Activated CD8-positive, alpha-beta memory T cell treated with anti-CD3 and anti-CD28 coated beads, Interleukin-2, amount 50 U/mL, for 24 hours (primary cell): ENCODE data around the gene NDUFV3.
"Not testable (repeated sequence)": the region's sequence is repeated elsewhere in the genome, so short reads cannot be mapped to it uniquely, and the experiment has no call there.

Experiments used
- DNase-seq: peaks from one replicate; pipeline ENCODE4 v3.0.0-alpha.2; 2020; ENCODE audit errors: extremely low read depth

The NDUFV3 gene

DNA sequence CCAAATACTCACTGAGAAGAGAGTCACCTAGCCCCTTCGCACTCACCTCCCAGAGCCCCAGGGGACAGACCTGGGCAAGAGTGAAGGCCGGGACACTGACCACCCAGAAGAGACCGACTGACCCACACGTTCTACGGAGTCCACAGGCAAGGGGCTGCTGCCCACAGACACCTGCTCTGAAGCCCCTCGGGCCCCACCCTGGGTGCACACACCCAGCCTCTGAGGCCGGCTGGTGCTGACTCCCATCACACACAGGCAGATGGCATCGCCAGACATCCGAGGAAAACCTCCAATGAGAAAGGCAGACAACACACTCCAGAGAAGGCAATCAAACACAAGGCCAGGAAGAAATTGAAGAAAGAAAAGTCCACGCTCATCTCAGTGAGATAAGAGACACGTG is 35.9 kb upstream of the NDUFV3 start:
- DNase-seq = no peak

DNA sequence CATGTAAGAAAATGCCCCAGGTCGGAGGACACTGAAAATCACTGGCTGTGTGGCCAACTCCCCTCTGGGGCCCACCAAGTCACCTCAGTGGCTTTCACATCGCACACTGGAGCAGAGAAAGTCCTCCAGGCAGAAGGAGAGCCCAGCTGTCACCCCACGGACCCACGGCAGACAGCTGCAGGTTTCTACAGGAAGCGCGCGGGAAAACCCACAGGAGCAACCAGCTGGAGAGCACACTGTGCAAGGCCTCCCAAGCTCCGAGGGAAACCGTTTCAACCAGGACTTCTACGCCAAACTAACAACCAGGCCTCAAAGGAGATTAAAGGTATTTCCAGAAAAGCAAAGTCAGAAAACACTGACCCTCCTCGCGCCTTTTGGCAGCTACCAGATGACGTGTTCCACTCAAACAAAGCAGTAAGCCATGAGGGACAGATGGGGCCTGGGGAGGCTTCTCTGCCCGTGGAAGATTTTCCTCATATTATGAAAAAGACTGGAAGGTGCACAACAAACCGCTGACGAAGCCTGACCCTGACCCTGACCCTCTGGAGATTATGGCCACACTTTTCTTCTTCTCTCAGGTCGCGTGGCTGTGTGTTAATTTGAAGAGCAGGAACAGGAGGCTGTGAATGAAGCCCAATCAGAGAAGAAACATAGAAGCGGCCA is 34.8 kb upstream of the NDUFV3 start:
- no peak for DNase-seq

DNA sequence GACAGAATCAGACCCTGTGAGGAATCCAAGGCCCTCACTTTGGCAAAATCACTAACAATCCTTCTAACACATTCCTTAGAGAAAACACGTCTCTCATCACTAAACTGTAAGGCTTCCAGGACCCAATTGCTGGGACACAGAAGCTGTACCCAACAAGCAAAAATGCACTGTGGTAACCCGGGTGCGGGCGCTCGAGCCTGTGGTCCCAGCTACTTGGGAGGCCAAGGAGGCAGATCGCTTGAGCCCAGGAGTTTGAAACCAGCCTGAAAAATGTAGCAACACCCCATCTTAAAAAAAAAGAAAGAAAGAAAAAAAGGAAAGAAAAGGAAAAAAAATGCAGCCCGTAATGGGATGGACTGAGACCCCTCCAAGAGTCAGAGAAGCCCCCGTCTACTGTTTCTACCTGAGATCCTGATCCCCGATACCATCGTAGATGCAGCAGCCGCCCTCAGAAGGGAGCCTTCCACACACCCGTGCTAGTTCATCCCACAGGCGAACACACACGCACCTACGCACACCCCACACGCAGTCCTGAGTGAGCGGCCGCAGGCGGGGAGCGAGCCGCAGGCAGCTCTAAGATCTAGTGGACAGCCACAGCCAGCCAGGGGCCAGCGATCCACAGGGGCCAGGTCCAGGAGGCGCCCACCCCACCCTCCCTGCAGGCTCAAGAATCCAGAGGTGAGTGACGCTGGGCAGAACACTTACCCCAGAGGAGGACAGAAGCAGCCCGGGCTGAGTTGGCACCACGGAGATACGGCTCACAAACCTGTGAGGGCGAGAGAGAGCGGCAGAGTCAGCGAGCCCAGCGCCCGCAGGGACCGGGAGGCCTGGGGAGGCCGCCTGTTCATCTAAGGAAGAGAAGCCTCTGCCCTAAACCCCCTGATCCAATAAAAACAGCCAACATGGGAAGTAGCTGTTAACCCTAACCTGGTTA is 33.9 kb upstream of the NDUFV3 start:
- DNase-seq = no peak

DNA sequence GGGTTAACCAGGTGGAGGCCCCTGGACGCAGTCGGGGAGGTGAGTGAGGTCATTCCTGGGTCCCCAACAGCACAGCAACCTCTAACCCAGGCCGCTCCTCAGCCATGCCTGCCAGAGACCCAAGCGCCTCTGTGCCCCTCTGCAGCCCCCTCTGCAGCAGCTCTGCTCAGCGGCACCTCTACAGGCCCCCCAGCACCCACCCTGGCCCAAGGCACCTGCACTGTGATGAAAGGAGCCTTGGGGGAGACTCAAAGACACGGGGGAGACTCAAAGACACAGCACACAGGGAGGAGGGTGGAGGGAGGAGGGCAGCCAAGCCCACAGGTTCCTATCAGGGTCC is 33.2 kb upstream of the NDUFV3 start:
- no peak for DNase-seq

DNA sequence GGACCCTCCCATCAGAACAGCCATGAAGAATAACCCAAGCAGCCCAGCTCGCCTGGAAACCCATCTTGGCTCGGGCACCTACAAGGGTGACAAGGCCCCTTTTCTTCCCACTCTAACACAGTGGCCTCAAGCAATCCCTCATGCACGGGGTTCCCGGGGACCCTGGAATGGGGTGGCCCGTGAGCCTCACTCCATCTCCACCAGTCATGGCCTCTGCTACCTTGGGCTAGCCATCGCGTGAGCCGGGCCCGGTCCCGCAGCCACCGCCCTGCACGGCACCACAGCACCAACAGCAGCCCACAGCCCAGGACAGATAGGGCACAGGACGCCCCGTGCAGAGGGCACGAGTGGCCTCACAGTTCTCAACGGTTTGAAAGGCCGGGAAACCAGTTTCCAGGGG is 32.8 kb upstream of the NDUFV3 start:
- no peak for DNase-seq

DNA sequence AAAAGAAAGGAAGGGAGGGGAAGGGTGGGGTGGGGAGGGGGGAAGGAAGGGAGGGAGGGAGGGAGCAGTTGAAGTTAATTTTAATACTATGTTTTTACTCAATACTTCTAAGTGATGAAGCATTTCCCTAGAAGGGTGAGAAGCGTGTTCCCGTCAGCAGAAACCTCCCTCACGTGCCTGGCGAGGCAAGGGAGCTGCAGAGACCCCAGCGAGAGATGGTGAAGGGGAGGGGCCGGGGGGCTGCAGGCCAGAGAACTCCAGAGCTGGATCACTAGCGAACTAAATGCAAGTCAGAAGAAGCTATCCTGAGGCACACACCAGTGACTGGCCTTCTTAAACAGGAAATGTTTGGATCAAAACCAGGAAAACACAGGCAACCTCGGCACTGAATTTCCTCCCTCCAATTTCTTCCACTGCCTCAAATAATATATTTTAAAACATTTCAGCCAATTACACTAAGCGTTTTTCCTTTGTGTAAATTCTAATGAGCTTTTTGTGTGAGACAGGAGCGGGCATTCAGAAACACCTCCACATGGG is 31.7 kb upstream of the NDUFV3 start:
- no peak for DNase-seq

DNA sequence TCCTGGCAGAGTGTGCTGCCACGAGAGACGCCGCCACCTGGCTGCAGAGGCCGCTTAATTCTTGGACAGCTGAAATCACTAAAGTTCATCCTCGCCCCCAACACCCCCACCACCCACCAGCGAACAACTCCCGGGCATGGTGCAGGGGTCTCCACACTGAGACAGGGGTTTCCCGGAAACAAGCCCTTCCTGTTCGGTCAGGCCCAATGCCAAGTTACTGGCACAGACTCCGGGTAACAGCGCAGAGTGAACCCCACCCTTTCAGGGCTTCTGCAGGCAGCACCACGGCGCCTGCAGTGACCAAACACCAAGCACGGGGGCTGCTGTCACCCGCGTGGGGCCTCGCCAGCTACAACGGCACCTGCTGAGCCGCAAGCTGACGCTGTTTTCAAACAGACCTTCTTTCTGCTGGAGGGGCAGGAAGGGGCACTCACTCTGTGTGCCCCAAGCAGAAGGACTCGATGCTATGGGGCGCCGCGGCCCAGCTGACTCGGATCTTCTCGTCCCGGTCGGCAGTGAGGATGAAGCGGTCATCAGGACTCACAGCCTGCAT is 31.2 kb upstream of the NDUFV3 start:
- DNase-seq = no peak

DNA sequence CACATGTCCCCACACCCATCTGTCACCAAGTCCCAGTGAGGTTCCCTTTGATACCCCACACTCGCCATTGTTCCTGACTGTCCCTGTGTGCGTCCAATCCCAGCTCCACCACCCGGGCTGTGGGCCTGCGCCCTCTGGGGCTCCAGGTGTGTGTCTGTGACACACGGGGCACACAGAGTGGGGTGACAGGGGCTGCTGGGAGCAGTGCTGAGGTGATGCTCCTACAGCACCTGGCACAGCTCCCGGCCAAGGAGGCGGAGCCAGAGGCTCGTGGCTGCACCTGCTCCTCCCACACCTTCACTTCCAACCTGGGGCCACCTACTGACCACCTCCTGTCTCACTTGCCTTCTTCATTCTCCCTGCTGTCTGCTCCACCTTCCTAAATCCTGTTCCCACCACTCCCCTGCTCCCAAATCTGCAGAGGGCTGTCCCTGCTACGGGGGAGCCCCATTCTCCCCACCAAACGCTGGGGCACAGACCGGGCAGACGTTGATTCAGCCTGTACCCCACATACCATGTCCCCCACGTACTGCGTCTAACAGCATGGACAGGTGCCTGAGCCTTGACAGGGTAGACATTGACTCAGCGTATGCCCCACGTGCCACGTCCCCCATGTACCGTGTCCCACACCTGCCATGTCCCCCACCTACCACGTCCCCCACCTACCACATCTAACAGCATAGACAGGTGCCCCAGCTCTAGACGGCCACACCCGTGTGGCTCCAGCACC is 30.2 kb upstream of the NDUFV3 start:
- no peak for DNase-seq

DNA sequence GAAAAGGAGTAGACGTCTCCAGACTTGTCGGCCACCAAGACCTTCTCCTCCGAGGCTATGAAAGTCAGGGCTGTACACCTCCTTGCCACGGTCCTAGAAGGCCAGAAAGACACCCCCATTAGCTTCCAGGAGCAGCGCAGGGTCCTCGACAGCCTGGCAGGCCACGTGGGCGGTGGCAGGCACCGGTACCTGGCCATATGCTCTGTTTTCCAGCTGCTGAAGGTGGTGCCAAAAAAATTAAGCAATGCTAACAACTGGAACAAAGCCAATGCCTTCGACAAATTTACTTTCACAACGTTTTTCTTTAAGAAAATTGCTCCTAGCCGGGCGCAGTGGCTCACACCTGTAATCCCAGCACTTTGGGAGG is 29.6 kb upstream of the NDUFV3 start:
- DNase-seq = no peak

DNA sequence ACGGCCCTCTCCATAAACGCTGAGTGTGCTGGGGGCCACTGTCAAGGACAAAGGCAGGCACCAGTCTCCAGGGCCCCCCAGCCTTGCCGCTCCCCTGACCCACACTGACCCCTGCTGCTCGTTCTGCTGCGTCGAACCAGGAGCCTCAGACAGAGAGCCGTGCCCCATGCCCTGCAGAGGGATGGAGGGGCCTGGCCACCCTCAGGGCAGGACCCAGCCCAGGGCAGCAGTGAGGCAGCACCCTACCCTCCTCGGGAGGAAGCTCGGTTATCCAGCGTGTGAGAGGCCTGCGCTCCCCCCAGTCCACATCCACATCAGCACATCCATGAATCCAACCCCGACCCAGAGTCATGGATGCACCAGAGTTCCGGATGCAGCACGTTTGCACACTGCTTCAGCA is 28.8 kb upstream of the NDUFV3 start:
- no peak for DNase-seq

DNA sequence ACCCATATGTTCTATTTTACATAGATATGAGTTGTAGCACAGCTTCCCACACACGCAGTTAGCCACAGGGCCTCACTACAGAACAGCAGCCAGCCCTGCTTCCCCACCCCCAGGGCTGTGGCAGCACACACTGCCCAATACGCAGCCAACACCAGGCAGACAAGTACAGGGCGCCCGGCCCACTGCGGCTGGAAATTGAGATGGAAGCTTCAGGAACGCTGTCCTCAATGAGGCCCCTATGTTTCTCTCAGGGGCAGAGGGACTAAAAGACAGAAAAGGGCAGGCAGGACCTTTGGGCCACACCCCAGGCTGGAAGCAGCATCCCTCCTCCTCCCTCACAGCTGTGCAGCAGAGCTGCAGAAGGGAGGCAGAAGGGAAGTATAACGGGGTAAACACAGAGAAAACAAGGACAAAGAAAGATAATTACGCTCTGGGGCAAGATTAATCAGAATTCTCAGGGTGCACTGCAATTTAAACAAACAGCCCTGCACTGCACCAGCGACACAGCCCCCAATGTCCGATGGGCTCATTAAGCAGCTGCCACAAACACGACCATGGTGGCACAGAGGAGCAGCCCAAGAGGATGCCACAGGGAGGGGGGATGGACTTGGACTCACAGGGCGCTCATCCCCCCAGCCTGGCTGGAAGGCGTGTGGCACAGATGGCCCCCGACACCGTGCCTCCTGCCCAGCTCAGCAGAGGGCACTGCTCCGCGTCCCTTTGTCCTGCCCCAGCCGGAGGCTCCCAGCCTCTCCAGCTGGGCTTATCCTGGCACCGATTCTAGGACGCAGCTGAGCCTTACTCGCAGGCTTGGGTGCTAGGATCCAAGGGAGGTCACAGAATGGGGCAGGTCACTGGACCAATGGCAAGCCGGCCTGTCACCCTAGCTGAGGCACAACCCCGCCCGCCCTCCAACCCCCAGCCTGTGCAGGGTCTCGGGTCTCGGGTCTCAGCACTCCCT is 28.0 kb upstream of the NDUFV3 start:
- no peak for DNase-seq

DNA sequence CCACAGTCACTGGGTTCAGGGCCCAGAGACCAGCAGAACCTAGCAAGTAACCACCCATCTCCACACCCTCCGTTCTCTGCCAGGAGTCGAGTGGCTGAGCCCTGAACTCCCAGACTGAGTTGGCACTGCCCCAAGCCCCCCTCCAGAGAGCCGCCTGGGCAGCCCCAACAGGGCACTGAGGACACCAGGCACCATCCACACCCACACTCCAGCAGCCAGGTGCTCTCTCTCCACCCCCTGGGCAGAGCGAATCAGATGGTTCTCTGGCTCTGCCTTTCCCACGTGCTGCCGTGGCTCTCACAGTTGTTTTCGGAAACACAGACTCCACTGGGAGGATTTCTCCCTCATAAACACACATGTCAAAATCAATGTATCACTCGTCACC is 27.3 kb upstream of the NDUFV3 start:
- no peak for DNase-seq

DNA sequence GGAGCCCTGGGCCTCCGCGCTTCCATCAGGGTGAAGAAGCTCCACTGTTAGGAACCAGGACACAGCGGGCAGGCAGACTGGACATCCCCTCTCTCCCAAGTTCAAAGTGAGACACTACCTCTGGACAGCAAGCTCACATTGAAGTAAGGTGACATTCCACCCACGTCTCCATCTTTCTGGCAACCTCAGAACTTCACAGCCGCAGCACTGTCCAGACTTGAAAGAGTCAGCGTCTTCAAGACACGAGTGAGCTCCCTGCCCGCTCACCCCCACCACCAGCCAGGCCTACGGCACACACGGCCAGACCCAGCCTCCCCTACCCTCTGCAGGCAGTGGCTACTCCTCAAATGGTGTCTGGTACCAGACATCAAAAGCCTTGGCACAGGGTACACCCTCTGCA is 24.9 kb upstream of the NDUFV3 start:
- no peak for DNase-seq

DNA sequence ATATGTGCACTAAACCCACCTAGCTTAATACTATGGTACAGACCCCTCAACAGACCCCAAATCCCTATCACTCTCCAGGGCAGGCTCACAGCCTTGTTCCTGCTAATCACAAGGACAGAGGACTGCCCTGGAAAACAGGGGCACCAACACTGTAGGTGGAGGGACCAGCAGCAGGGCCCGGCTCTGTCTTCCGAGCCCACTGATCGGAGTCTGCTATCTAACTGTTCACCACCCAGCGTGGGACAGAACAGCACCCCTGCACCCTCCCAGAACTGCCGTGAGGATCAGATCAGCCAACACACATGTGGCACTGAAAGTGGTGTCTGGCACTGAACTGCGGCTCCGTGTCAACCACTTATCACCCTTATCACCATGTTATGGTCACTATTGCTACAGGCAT is 20.0 kb upstream of the NDUFV3 start:
- DNase-seq = no peak

DNA sequence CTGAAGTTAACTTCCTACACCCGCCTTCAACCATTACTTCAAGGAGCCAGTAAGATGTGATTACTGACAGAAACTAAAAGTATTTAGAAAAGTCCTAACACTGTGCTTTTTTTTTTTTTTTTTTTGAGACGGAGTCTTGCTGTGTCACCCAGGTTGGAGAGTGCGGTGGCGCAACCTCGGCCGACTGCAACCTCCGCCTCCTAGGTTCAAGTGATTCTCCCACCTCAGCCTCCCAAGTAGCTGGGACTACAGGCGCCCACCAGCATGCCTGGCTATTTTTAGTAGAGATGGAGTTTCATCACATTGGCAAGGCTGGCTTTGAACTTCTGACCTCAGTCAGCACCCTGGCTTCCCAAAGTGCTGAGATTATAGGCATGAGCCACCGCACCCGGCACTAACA is 17.3 kb upstream of the NDUFV3 start:
- DNase-seq = not testable (repeated sequence)

DNA sequence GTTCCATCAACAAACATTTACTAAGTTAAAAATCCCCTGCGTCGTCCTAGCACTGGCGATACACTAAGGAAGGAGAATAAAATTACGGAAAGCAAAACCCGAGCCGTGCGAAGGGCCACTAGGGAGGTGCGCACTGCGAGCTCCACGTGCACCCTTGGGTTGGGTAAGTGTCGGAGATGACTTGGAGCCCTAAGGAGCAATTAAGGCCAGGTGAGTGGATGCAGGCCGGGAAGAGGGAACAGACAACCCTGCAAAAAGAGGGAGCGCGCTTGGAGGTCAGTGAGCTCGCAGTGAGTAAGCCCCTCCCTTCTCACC is 14.5 kb upstream of the NDUFV3 start:
- no peak for DNase-seq

DNA sequence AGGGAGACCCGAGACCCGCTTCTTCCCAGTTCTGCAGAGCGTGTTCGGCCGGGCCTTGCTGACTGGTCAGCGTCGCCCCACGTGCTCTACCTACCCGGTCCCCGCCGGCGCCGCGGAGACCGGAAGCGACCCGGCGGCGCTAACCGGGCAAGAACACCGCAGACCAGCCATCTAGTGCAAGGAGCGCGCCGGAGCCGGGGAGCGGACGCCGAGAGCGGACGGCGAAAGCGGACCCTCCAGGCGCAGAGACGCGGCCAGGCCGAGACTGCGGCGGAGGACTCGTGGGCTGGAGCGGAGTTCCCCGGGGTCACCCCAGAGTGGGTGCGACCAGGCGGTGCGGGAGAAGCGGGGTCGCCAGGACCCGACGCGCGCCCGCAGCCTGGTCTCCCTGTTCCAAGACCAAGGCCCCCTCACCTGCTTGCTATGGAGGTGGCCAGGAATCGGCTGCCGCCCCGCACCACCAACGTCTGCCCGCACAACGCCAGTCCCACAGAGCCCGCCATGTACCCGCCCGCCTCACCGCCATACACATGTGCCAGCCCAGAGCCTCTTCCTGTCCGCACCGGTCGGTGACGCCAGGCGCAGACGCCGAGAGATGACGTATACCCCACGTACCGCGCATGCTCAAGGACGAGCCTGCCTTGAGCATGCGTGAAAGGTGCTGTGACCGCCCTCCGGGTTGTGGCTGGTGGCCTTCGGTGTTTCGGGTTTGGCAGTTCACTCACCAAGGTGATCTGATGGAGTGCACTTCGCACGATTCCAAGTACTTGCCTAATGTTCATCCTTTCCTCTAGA is 13.9 kb upstream of the NDUFV3 start, which contains the start of gene WDR4:
Gene WDR4, minus strand, starts transcription at position 547 of the 795 bp plus-strand sequence. Its CDS starts 44 bp downstream, at position 503.
- peak; percentile 96 for DNase-seq

DNA sequence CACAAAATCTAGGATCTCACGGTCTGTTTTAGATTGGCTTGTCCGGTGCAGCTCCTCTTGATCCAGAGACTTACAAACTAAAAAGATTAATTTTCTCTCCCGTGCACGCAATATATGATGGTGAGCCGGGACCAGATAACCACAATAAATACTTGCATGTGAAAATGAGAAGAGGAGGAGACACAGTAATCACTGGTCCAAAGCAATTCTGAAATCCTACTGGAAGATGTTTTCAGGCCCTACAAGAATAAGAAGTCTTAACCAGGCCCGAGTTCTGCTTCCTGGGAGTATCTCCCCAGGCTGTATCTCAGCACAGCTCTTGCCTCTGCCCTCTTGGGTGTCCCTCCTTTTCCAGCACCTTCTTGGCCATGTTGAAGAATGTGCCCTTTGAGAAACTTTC is 12.8 kb upstream of the NDUFV3 start:
- DNase-seq = no peak

DNA sequence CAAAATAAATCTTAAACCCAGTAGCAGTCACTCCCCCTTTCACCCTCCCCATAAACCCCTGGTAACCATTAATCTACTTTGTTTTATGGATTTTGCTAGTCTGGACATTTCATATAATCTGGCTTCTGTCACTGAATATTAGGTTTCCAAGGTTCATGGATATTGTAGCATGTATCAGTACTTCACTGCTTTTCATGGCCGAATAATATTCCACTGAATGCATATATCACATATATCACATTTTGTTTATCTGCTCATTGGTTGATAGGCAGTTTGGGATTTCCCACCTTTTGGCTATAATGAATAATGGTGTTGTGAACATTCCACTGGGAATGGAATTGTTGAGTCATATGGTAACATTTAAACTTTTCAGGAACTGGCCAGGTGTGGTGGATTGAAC is 9.2 kb upstream of the NDUFV3 start:
- DNase-seq = no peak

DNA sequence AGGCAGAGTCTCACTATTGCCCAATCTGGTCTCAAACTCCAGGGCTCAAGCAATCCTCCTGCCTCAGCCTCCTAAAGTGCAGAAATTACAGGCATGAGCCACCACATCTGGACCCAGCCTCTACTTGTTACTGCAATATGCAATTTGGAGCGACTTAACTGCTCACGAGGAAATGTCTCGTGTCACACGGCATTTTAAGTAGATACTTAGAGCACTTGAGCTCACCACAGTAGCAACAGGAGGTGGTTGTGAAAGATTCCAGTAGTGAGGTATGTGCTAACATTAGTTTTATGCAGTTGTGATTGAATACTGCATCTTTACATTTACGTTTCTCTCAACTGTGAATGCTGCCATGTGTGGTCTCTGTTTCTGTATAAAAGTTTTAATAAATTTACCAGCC is 5.8 kb upstream of the NDUFV3 start:
- no peak for DNase-seq
